GM19455 (cell line): ENCODE results near the gene SEZ6L.
"Not testable (repeated sequence)": the region's sequence is repeated elsewhere in the genome, so short reads cannot be mapped to it uniquely, and the experiment has no call there.

Experiments used
- ATAC-seq: cut with Tn5 transposase; IDR thresholded peaks from one replicate; pipeline ENCODE4 v1.9.1; 2021; ENCODE audit not compliant: unreplicated experiment

SEZ6L gene

GRCh38 chr22:26374391-26375026 lies 205.2 kb downstream of the SEZ6L start:
- ATAC-seq = no peak

GRCh38 chr22:26377170-26377830 lies 208.0 kb downstream of the SEZ6L start:
- no peak for ATAC-seq

GRCh38 chr22:26380072-26380830 lies 211.0 kb downstream of the SEZ6L start:
- ATAC-seq = no peak

- ATAC-seq = no peak
Observed at GRCh38 chr22:26382782-26383181, 213.5 kb downstream of the SEZ6L start.

GRCh38 chr22:26383968-26384556 lies 214.8 kb downstream of the SEZ6L start:
- no peak for ATAC-seq

- no peak for ATAC-seq
Observed at GRCh38 chr22:26385164-26385563, 215.9 kb downstream of the SEZ6L start.

- ATAC-seq = no peak
Observed at GRCh38 chr22:26389125-26389524, 219.9 kb downstream of the SEZ6L start.

GRCh38 chr22:26391091-26391490 lies 221.8 kb downstream of the SEZ6L start:
- ATAC-seq = no peak

GRCh38 chr22:26391623-26392022 lies 222.4 kb downstream of the SEZ6L start:
- ATAC-seq = no peak

GRCh38 chr22:26393929-26394328 lies 224.7 kb downstream of the SEZ6L start:
- no peak for ATAC-seq

- ATAC-seq = no peak
Observed at GRCh38 chr22:26394777-26395176, 225.5 kb downstream of the SEZ6L start.

- no peak for ATAC-seq
Observed at GRCh38 chr22:26395926-26396325, 226.7 kb downstream of the SEZ6L start.

GRCh38 chr22:26398741-26399153 lies 229.5 kb downstream of the SEZ6L start:
- no peak for ATAC-seq

- no peak for ATAC-seq
Observed at GRCh38 chr22:26399289-26399688, 230.0 kb downstream of the SEZ6L start.

- ATAC-seq = no peak
Observed at GRCh38 chr22:26401726-26402125, 232.5 kb downstream of the SEZ6L start.

- no peak for ATAC-seq
Observed at GRCh38 chr22:26404851-26405421, 235.7 kb downstream of the SEZ6L start.

GRCh38 chr22:26406118-26406517 lies 236.9 kb downstream of the SEZ6L start:
- no peak for ATAC-seq

GRCh38 chr22:26408562-26409220 lies 239.4 kb downstream of the SEZ6L start:
- ATAC-seq = not testable (repeated sequence)

- no peak for ATAC-seq
Observed at GRCh38 chr22:26409719-26410335, 240.6 kb downstream of the SEZ6L start.

- ATAC-seq = no peak
Observed at GRCh38 chr22:26410386-26410785, 241.1 kb downstream of the SEZ6L start.
